ENCODE data around the gene KNOP1. TPM values are rescaled to one million over a fixed set of nuclear protein-coding genes. Genes with fewer than 3 reads are reported as not detected.
"Not testable (repeated sequence)": the region's sequence is repeated elsewhere in the genome, so short reads cannot be mapped to it uniquely, and the experiment has no call there.

KNOP1 gene
- polyA plus RNA-seq, 3 donors: 1.5 to 2.8 (median 2.4) TPM

GRCh38 chr16:19681637-19682036 is 36.4 kb downstream of the KNOP1 start:
- Mint-ChIP-seq H3K4me1 (peaks cover 4% of the 10 kb centered on the region), H3K36me3 (peaks cover 57 to 68% of the 10 kb centered on the region in 2 donors), H3K27me3 (ENCODE audit: low read depth in 3 of 3) (peaks cover 0 to 2% (median 0%) of the 10 kb centered on the region in 3 donors), H3K27ac (no peak overlapping the region), H3K4me3 (no peak overlapping the region), H3K9me3 (peaks cover 0 to 7% (median 3%) of the 10 kb centered on the region in 7 donors)
- Histone ChIP-seq H4K20me1 (ENCODE audit: insufficient read depth, low read length) (no peaks in the 10 kb centered on the region), H3K36me3 (replicated peaks in 1 of 2; ENCODE audit: control insufficient read depth in 1 of 2, insufficient read depth in 2 of 2, low read length in 2 of 2) (peaks cover 61 to 83% of the 10 kb centered on the region in 2 donors), H3K9ac (ENCODE audit: insufficient read depth, low read length, poor library complexity, severe bottlenecking) (no peak overlapping the region), H3K9me3 (replicated peaks in 1 of 2; ENCODE audit: control insufficient read depth in 1 of 2, insufficient read depth in 1 of 2, low read length in 2 of 2) (no peaks in the 10 kb centered on the region), H3K27me3 (ENCODE audit: control insufficient read depth in 2 of 2, insufficient read depth in 2 of 2, low read length in 2 of 2) (no peaks in the 10 kb centered on the region), H3K27ac (ENCODE audit: low read depth in 1 of 2, low read length in 2 of 2) (no peak overlapping the region), H3K4me2 (replicated peaks; ENCODE audit: extremely low read depth, low read length, poor library complexity, severe bottlenecking) (no peak overlapping the region), H2AFZ (ENCODE audit: insufficient read depth, low read depth, low read length, poor library complexity, severe bottlenecking) (no peak overlapping the region), H3K4me1 (ENCODE audit: control insufficient read depth in 1 of 2, insufficient read depth in 2 of 2, low read length in 2 of 2) (no peaks in the 10 kb centered on the region), H3K4me3 (replicated peaks in 1 of 3; ENCODE audit: low read depth in 2 of 3, low read length in 3 of 3) (no peak overlapping the region), H3K79me2 (ENCODE audit: insufficient read depth, low read length) (no peaks in the 10 kb centered on the region)
- no peak for TF ChIP-seq CTCF (IDR thresholded peaks at IDR 0.05)
- 80% methylated on average over 6 of the region's 12 CpGs for WGBS (ENCODE audit: insufficient coverage)
- intact Hi-C loops (cut with micrococcal nuclease): no loop called here
- DNase-seq: no peak

GRCh38 chr16:19680881-19681340 is 37.1 kb downstream of the KNOP1 start:
- H3K4me2 ChIP-seq (replicated peaks; ENCODE audit: extremely low read depth, low read length, poor library complexity, severe bottlenecking): no peak overlapping the region
- H3K36me3 Mint-ChIP-seq: peaks cover 57 to 68% of the 10 kb centered on the region in 2 donors

GRCh38 chr16:19679281-19679680 is 38.7 kb downstream of the KNOP1 start:
- H3K4me1 ChIP-seq (ENCODE audit: control insufficient read depth in 1 of 2, insufficient read depth in 2 of 2, low read length in 2 of 2); H3K4me3 Mint-ChIP-seq; H3K27ac Mint-ChIP-seq; H3K4me1 Mint-ChIP-seq; H3K9me3 ChIP-seq (replicated peaks in 1 of 2; ENCODE audit: control insufficient read depth in 1 of 2, insufficient read depth in 1 of 2, low read length in 2 of 2); H2AFZ ChIP-seq (ENCODE audit: insufficient read depth, low read depth, low read length, poor library complexity, severe bottlenecking); H3K4me2 ChIP-seq (replicated peaks; ENCODE audit: extremely low read depth, low read length, poor library complexity, severe bottlenecking); H3K27me3 Mint-ChIP-seq (ENCODE audit: low read depth in 3 of 3); H3K27ac ChIP-seq (ENCODE audit: low read depth in 1 of 2, low read length in 2 of 2); DNase-seq; H3K9ac ChIP-seq (ENCODE audit: insufficient read depth, low read length, poor library complexity, severe bottlenecking); intact Hi-C loops (cut with micrococcal nuclease); H3K4me3 ChIP-seq (replicated peaks in 1 of 3; ENCODE audit: low read depth in 2 of 3, low read length in 3 of 3); H3K27me3 ChIP-seq (ENCODE audit: control insufficient read depth in 2 of 2, insufficient read depth in 2 of 2, low read length in 2 of 2); H3K79me2 ChIP-seq (ENCODE audit: insufficient read depth, low read length); H4K20me1 ChIP-seq (ENCODE audit: insufficient read depth, low read length); H3K9me3 Mint-ChIP-seq: not testable (repeated sequence)
- 100% methylated on average over 1 of the region's 6 CpGs for WGBS (ENCODE audit: insufficient coverage)
- peaks cover 48 to 84% of the 10 kb centered on the region in 2 donors for H3K36me3 ChIP-seq (replicated peaks in 1 of 2; ENCODE audit: control insufficient read depth in 1 of 2, insufficient read depth in 2 of 2, low read length in 2 of 2)
- H3K36me3 Mint-ChIP-seq: peaks cover 54 to 68% of the 10 kb centered on the region in 2 donors

More at GRCh38 chr16:19680881-19681340, 37.1 kb downstream of the KNOP1 start:
- Histone ChIP-seq H3K27ac (ENCODE audit: low read depth in 1 of 2, low read length in 2 of 2) (no peak overlapping the region), H3K4me1 (ENCODE audit: control insufficient read depth in 1 of 2, insufficient read depth in 2 of 2, low read length in 2 of 2) (no peaks in the 10 kb centered on the region), H2AFZ (ENCODE audit: insufficient read depth, low read depth, low read length, poor library complexity, severe bottlenecking) (no peak overlapping the region), H4K20me1 (ENCODE audit: insufficient read depth, low read length) (no peaks in the 10 kb centered on the region), H3K4me3 (replicated peaks in 1 of 3; ENCODE audit: low read depth in 2 of 3, low read length in 3 of 3) (no peak overlapping the region), H3K79me2 (ENCODE audit: insufficient read depth, low read length) (no peaks in the 10 kb centered on the region), H3K36me3 (replicated peaks in 1 of 2; ENCODE audit: control insufficient read depth in 1 of 2, insufficient read depth in 2 of 2, low read length in 2 of 2) (peaks cover 63 to 83% of the 10 kb centered on the region in 2 donors), H3K27me3 (ENCODE audit: control insufficient read depth in 2 of 2, insufficient read depth in 2 of 2, low read length in 2 of 2) (no peaks in the 10 kb centered on the region), H3K9ac (ENCODE audit: insufficient read depth, low read length, poor library complexity, severe bottlenecking) (no peak overlapping the region), H3K9me3 (replicated peaks in 1 of 2; ENCODE audit: control insufficient read depth in 1 of 2, insufficient read depth in 1 of 2, low read length in 2 of 2) (no peaks in the 10 kb centered on the region)
- Mint-ChIP-seq H3K27ac (peak overlapping the region in 2 of 7 donors; percentile 16 to 30), H3K27me3 (ENCODE audit: low read depth in 3 of 3) (peaks cover 0 to 2% (median 2%) of the 10 kb centered on the region in 3 donors), H3K4me1 (peaks cover 4% of the 10 kb centered on the region), H3K9me3 (peaks cover 0 to 7% (median 3%) of the 10 kb centered on the region in 7 donors), H3K4me3 (no peak overlapping the region)
- TF ChIP-seq CTCF (IDR thresholded peaks at IDR 0.05): no peak
- intact Hi-C loops (cut with micrococcal nuclease): no loop called here
- no peak for DNase-seq
- WGBS (ENCODE audit: insufficient coverage): 100% methylated on average over 2 of the region's 6 CpGs
